NCI-H510A (cell line): ENCODE measurements around the gene PER2.
"Not testable (repeated sequence)": the region's sequence is repeated elsewhere in the genome, so short reads cannot be mapped to it uniquely, and the experiment has no call there.

Experiments used
- DNase-seq: peaks from one replicate; lab custom pipeline; 2025; lab: John Stamatoyannopoulos, UW

PER2 gene

GRCh38 chr2:238287737-238288649 is at the start of gene PER2:
Gene PER2 (minus strand): TSS chr2:238288610. CDS start chr2:238277936, 10,674 bp downstream.
- DNase-seq, result peak; percentile 69

DNA sequence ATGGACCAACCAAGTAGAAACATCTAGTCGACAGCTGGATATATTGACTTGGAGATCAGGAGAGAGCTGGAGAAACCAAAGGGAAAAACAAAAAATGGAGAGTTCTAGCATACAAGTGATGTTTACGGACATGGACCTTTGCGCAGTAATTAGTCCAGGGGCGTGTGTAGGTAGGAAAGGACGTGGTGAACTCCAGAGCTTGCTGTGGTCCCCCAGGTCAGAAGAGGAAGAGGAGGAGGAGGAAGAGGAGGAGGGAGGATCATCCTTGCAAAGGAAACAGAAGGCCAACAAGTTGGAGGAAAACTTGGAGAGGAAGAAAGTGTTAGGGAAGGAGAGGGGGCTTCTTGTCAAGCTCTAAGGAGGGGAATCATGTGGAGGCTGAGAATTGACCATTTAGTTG is 49.4 kb upstream of the PER2 start:
- no peak for DNase-seq

- no peak for DNase-seq
Observed at GRCh38 chr2:238336793-238337444, 48.5 kb upstream of the PER2 start.

- DNase-seq, result no peak
Observed at GRCh38 chr2:238336151-238336550, 47.7 kb upstream of the PER2 start.

GRCh38 chr2:238335591-238335990 is 47.2 kb upstream of the PER2 start:
- DNase-seq, result not testable (repeated sequence)

DNA sequence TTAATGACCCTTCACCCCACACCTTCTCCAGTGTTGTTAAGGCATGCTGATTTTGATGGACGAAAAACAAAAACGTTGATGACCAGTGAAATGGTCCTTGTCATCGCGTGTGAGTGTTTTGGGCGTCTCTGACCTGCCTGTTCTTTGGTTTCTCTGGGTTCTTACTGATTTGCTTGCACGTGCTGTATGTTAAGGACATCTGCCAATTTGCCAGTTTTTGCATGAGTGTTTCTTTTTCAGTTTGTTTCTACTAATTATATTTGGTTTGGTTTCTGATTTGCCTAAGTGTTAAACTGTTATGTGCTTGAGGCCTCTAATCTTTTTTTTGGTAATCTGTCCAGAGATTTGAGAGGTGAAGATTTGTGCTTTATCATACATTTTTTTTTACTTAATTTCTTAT is 46.5 kb upstream of the PER2 start:
- DNase-seq, result no peak

DNA sequence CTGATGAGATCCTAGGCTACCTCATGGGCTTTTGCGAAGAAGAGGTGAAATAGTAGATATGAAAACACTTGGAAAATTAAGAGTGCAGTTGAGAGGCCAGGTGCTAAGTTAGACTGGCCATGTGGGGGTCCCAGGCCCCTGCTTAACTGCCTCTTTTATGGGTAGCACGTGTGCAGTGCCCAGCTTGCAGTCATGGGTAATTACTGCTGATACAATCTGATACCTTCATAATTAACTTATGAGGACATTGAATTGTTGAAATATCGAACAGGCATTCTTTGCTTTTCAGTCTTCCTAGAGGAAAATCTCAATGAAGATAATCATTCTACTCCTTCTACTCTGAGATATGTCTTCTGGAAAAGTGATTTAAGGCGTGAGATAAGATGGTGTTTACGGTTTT is 43.5 kb upstream of the PER2 start:
- no peak for DNase-seq

GRCh38 chr2:238330391-238330790 is 42.0 kb upstream of the PER2 start:
- no peak for DNase-seq

DNA sequence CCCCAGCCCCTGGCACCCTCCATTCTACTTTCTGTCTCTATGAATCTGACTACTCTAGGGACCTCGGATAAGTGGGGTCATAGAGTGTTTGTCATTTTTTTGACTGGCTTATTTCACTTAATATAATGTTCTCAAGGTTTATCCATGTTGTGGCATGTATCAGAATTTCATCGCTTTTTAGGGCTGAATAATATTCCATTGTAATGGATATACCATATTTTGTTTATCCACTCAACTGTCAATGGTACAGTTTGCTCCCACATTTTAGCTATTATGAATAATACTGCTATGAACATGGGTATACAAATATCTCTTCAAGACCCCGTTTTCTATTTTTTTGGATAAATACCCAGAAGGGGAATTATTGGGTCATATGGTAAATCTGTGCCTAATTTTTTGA is 39.3 kb upstream of the PER2 start:
- DNase-seq, result no peak

DNA sequence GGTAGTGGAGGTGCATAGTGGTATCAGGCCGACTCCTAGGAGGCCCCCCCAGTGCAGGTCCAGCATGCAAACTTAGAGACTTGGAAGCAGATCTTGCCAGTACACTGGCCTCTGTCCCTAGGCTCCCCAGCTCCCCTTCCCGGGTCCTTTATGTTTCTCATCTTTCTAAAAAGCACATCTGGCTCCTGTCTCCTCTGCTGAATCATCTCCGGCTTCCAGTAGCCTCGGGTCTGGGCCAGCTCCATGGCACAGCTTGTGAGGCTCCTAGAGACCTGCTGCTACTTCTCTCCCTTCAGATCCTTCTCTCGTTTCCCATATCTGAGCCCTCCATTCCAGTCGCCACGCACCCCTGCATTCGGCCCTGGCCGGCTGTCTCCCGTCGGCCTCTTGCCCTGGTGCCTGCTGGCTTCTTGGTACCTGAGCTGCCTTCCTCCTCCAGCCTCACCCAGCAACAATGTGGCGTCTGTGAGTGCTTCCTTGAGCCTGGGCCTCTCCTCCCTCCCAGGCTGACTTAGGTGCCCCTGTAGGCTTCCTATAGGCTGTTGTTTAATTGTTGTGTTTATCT is 38.5 kb upstream of the PER2 start:
- DNase-seq, result no peak

DNA sequence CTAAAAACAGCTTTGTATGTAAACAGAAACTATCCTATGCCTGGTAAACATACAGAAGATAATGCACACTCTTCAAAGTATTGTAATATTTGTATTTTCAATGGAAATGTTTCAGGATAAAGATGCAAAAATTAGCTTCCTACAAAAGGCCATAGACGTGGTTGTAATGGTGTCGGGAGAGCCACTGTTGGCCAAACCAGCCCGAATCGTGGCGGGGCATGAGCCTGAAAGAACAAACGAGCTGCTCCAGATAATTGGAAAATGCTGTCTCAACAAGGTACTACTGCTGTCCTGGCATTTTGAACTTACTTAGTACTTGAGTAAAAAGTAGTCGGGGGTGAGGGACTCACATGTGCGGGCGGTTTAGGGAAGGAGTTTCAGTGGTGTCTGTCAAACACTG is 37.3 kb upstream of the PER2 start:
- DNase-seq, result no peak

GRCh38 chr2:238324248-238324647 is 35.8 kb upstream of the PER2 start:
- not testable (repeated sequence) for DNase-seq

GRCh38 chr2:238322001-238322411 is 33.6 kb upstream of the PER2 start:
- no peak for DNase-seq

DNA sequence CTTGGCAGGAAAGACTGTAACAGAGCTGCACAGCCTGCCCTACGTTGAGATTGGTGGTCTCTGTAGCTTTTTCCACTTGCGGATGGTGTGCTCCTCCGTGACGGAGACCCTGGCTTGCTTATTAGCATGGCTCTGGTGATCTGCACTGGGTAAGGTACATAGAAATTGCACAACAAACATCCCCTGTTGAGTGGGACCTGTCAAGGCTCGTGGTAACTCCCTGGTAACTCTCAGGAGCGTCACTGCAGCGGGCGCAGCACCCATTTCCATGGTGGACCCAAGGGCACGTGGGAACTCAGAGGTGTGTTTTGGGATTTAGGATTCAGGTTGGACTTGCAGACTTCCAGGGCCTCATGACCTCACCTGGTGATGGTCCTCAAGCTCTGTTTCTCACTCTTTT is 33.1 kb upstream of the PER2 start:
- no peak for DNase-seq

- DNase-seq, result no peak
Observed at GRCh38 chr2:238320648-238321281, 32.4 kb upstream of the PER2 start.

DNA sequence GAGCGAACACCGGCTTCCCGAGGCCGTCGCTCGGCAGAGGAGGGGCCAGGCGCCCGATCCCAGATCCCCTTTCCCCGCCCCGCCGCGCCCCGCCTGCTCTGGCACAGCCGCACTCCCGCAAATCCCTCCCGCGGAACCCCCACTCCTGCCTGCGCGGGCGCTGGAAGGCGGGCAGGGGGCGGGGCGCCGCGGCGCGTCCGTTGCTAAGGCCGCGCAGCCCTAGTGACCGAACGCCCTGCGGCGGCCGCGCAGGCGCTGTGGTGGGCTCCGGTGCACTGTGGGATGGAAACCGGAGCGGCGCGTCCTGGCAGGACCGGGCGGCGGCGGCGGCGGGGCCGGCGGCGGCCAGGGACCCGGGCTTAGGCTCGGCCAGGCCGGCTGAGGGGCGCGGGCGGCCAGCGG is 31.8 kb upstream of the PER2 start, which contains the start of gene TRAF3IP1:
Gene TRAF3IP1, plus strand, starts transcription at position 273 of the 402 bp plus-strand sequence. CDS start 145 bp downstream, outside the sequence.
- peak; percentile 88 for DNase-seq

DNA sequence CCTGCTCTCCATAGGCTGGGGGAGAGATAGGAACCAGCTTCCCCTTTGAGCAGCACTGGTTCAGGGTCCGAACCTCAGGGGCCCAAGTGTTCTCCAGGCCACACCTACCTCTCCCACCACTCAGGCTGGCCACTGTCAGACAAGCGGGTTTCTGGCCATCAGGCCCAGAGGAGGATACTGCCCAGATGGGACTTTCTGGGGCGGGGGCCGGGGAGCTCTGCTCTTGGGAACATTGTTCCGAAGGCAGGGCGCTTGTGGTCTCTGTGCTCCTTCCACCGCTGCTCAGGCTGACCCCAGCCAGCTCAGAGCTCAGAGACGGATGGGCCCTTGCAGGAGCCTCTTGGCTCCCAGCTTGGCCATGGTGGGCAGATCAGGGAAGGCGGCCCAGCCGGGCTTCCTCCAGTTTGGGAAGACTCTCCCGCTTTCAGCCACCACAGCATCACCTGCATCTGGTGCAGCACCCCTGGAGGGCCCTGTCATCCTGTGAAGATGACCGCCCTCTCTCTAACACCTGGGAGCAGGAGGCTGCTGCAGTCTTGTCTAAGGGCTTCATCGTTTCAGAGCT is 26.7 kb upstream of the PER2 start:
- no peak for DNase-seq

- DNase-seq, result no peak
Observed at GRCh38 chr2:238314576-238314975, 26.2 kb upstream of the PER2 start.

GRCh38 chr2:238313991-238314350 is 25.6 kb upstream of the PER2 start:
- DNase-seq, result no peak

DNA sequence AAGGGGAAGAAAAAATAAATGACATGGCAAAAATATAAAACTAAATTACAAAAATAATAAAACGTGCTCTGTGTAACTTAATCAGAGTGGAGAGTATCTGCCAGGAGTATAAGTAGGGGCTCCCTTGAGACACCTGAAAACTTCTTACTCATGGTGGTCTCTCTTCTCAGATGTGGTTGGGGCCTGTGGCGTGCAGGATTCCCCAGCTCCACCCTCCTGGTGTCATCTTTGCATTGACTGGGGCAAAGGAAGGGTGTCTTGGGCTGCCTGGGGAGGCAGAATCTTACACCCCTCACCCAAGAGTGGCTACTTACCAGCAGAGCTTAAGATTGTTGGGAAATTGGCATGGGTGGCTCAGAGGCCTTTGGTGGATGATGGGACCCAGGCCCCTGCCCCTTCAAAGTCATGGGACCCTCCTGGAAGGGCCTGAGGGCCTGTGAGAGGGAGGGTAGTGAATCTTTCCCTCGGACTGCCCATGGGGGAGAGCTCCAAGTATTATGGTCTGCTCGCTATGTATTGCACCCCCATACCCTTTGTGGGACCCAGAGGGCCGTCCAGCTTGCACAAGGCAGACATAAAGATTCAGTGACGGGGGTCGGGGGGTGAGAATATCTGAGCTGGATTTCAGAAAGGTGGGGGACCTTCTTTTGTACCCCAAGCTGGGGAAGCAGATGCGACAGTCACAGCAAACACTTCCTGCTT is 25.0 kb upstream of the PER2 start:
- no peak for DNase-seq

- not testable (repeated sequence) for DNase-seq
Observed at GRCh38 chr2:238310721-238311120, 22.3 kb upstream of the PER2 start.
